Skin epidermis (tissue), 12 donors: ENCODE data around the gene WDR18.
A peak's percentile ranks its signal among the peaks of the same experiment; 100 is the strongest.

Experiments used
- H3K27ac ChIP-seq, 21 experiments: fragments of 200-600 bp; sonication (generic) in 11 of 21; one replicate each; pipeline ENCODE4 v1.5.0; 2020; ENCODE audit warnings: mild to moderate bottlenecking in 3 of 21, inconsistent platforms in 2 of 21, moderate library complexity in 2 of 21
- H3K4me3 ChIP-seq, 7 experiments: fragments of 200-600 bp; sonication (generic) in 2 of 7; one replicate each; pipeline ENCODE4 v1.5.0; 2020; ENCODE audit warnings: inconsistent platforms in 2 of 7, mild to moderate bottlenecking in 2 of 7, moderate library complexity in 1 of 7

Gene WDR18, protein sequence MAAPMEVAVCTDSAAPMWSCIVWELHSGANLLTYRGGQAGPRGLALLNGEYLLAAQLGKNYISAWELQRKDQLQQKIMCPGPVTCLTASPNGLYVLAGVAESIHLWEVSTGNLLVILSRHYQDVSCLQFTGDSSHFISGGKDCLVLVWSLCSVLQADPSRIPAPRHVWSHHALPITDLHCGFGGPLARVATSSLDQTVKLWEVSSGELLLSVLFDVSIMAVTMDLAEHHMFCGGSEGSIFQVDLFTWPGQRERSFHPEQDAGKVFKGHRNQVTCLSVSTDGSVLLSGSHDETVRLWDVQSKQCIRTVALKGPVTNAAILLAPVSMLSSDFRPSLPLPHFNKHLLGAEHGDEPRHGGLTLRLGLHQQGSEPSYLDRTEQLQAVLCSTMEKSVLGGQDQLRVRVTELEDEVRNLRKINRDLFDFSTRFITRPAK

GRCh38 chr19:984165-984967 lies at the start of gene WDR18:
WDR18 (plus strand) TSS chr19:984345; CDS start chr19:984354, 9 bp downstream.
- Histone ChIP-seq H3K4me3 (peak within 1 kb of the TSS; percentile 63 to 99 (median 91)), H3K27ac (peak within 1 kb of the TSS; percentile 66 to 92 (median 86))

GRCh38 chr19:934865-935479 lies 49.2 kb upstream of the WDR18 start:
- peak overlapping the region in 15 of 21 experiments; percentile 15 to 84 (median 35) for H3K27ac ChIP-seq

DNA sequence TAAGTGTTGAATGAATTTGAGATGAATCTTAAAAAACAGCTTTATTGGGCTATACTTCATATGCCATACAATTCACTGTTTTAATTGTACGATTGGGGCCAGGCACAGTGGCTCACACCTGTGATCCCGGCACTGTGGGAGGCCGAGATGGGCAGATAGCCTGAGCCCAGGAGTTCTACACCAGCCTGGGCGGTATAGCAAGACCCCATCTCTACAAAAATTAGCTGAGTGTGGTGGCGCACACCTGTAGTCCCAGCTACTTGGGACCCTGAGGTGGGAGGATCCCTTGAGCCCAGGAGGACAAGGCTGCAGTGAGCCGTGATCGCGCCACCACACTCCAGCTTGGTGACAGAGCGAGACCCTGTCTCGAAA lies 48.0 kb upstream of the WDR18 start:
- no peak overlapping the region for H3K4me3 ChIP-seq

More at GRCh38 chr19:934865-935479, 49.2 kb upstream of the WDR18 start:
- no peak overlapping the region for H3K4me3 ChIP-seq

GRCh38 chr19:937259-937694 lies 46.9 kb upstream of the WDR18 start:
- no peak overlapping the region for H3K4me3 ChIP-seq
- peak overlapping the region in 1 of 21 experiments; percentile 6 for H3K27ac ChIP-seq

More for the DNA sequence above, 48.0 kb upstream of the WDR18 start:
- no peak overlapping the region for H3K27ac ChIP-seq

DNA sequence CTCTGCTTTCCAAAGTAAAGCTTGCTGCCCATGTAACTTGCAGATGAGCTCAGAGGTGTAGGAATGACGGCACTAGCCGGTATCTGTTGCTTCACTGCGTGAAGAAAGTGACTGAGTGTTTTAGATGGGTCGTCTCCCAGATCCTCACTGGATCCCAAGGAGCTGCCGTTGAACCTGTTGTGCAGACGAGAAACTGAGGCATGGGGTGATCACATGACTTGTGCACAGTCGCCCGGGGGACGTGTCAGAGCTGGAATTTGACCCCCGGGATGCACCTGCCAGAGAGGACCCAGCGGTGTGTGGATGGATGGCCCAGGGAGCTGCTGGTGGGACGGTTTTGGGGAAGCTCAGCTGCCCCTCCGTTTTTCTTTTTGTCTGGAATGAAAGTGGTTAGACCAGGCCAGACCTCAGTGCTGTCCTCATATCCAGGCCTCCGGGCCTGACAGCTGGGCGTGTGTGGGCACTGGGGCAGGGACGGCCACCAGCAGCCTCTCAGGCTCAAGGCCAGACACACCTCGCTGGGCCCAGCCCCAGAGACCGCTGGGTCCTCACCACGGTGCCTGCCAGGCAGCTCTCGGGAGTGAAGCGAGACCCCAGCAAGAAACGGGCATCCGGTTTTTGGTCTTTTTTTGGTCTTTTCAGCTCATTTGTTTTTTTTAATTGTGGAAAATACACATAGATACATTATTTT lies 45.8 kb upstream of the WDR18 start:
- Histone ChIP-seq H3K27ac (no peak overlapping the region), H3K4me3 (no peak overlapping the region)

- H3K27ac ChIP-seq = no peak overlapping the region
- H3K4me3 ChIP-seq = no peak overlapping the region
These were observed 44.7 kb upstream of the WDR18 start for GRCh38 chr19:939439-939838.

DNA sequence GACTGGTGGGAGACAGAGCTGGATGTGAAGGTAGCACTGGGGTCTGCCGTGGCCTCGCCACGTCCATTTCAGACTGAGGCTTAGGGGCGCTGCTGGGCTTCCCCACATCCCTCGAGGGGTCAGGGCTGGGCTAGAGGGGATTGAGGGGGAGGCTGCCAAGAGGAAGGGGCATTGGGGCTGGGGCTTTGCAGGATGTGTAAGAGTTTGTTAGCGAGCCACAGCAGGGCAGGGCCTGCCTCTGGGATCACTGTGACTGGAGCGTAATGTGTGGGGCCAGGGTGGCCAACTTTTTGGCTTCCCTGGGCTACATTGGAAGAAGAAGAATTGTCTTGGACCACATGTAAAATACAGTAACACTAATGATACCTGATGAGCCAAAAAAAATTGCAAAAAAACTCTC lies 44.2 kb upstream of the WDR18 start:
- H3K4me3 ChIP-seq = no peak overlapping the region
- H3K27ac ChIP-seq = peak overlapping the region in 11 of 21 experiments; percentile 1 to 81 (median 70)

- peak overlapping the region; percentile 0 to 47 (median 26) for H3K4me3 ChIP-seq
- H3K27ac ChIP-seq = peak overlapping the region in 20 of 21 experiments; percentile 1 to 84 (median 70)
These were observed 43.4 kb upstream of the WDR18 start for GRCh38 chr19:940591-941291.

DNA sequence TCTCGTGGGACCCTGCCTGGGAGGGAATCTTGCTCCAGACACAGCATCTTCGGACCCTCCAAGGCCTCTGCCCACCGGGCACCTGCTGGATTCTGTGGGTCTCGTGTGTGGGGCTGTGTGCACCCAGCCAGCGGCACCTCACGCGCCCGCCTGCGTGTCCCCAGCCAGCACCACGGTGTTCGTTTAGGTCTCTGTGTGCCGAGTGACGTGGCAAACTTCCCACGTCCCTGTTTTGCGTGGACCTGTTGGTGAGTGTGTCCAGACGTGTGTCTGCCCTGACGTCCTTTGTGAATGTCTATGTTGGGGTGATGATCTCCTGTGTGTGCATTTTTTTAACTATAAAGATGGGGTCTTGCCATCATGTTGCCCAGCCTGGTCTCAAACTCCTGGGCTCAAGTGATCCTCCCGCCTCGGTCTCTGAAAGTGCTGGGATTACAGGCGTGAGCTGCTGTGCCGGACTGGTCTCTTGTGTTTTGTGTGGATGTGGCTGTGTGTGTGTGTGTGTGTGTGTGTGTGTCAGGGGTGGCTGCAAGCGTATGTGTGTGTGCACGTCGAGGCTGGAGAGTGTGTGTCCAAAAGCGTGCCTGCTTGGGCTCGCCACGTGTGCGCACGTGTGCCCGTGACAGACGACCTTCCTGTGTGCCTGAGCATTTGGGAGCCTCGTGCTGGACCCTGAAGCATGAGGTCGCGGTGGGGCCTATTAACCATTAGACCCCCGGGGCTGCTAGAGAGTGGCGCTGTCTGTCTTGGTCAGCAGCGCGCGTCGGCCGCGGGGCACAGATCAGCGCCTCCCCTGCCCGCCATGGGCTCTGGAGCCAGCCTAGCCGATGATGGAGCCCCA lies 42.6 kb upstream of the WDR18 start:
- H3K27ac ChIP-seq = peak overlapping the region in 16 of 21 experiments; percentile 1 to 84 (median 70)
- H3K4me3 ChIP-seq = peak overlapping the region; percentile 0 to 47 (median 26)

DNA sequence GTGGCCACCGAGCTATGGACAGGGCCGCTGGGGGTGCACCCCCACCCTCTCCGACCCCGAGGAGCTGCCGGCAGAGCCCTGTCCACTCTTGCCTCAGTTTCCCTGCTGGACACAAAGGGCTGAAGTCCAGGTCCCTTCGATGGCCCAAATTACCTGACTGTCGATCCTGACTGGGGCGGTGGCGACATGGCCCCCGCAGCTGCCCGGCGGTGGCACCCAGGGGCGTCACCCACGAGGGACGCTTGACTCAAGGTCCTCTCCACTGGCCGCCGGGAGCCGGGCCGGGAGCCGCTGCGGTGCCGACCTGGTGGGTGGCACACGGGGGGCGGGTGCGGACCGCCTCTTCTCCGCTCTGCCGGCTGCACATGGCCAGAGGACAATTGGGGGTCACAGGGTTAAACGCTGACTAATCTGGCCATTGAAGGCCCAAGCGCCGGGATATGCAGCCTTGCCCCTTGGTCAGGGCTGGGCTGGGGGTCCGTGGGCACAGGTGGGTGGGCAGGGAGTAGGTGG lies 42.0 kb upstream of the WDR18 start:
- no peak overlapping the region for H3K27ac ChIP-seq
- H3K4me3 ChIP-seq = no peak overlapping the region

- no peak overlapping the region for H3K4me3 ChIP-seq
- H3K27ac ChIP-seq = no peak overlapping the region
These were observed 40.5 kb upstream of the WDR18 start for GRCh38 chr19:943551-944170.

DNA sequence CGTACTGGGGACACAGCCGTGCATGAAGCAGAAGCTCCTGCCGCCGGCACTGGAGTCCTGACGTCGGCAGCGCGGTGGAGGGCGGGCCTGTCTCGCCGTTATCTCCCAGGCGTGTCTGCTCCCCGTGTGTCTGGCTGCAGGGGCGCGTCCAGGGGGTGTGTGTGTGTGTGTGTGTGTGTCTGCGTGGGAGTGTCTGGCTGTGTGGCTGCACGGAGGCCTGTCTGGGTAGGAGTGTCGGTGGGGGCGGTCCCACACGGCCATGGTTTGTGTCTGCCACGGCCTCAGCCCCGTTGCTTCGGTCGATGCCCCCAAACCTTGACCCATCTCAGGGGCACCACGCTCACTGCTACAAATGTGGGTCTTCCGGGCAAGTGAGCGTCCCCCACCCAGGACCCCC lies 40.0 kb upstream of the WDR18 start:
- Histone ChIP-seq H3K27ac (no peak overlapping the region), H3K4me3 (no peak overlapping the region)

- no peak overlapping the region for H3K27ac ChIP-seq
These were observed 39.4 kb upstream of the WDR18 start for GRCh38 chr19:944663-945241.

GRCh38 chr19:945401-946252 lies 38.5 kb upstream of the WDR18 start:
- H3K27ac ChIP-seq = no peak overlapping the region

More at GRCh38 chr19:944663-945241, 39.4 kb upstream of the WDR18 start:
- no peak overlapping the region for H3K4me3 ChIP-seq

DNA sequence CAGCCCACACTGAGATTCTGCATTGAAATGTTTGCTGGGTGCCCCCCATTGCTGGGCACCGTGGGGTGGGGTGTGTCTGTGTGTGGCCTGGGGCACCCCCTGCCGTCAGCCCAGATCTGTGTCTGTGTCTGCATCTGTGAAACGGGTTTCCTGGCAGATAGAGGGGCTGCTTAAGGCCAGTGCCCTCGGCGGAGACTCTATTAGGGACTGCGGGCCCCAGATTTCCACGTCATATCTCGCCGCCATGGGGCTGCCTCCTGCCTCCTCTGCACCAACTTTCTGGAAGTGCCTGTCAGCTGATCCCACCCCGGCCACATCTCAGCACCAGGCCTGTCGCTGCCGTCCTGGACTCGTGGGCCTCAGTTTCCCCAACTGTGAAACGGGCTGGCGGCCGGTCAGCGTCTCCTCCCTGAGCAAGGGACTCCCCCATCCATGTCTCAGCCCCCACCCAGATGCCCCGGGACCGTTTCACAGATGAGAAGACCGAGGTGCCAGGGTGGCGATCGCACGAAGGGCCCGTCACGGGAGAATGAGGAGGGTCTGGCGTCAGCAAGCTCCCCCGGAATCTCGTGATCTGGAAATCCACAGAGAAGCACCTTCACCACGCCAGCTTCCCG lies 36.9 kb upstream of the WDR18 start:
- Histone ChIP-seq H3K27ac (peak overlapping the region in 7 of 21 experiments; percentile 11 to 63 (median 30)), H3K4me3 (no peak overlapping the region)

More at GRCh38 chr19:945401-946252, 38.5 kb upstream of the WDR18 start:
- no peak overlapping the region for H3K4me3 ChIP-seq
